CD4-positive, alpha-beta T cell (primary cell): ENCODE measurements around the gene MASP1. TPM values are rescaled to one million over a fixed set of nuclear protein-coding genes. Genes with fewer than 3 reads are reported as not detected.

ENCODE experiments used
- ATAC-seq: fragments of 200-7000 bp; cut with Tn5 transposase; one replicate; pipeline ENCODE4 v1.10.0; 2022; ENCODE audit warnings: mild to moderate bottlenecking; ENCODE audit not compliant: poor library complexity
- CTCF ChIA-PET: fragments of 350-600 bp; sonication (Branson Sonifier 250); formaldehyde crosslinking; loops from one replicate; lab custom pipeline; 2021; ENCODE audit warnings: antibody characterized with exemption, inconsistent platforms; lab: Charles Lee
- POLR2A ChIA-PET: fragments of 350-600 bp; sonication (Branson Sonifier 250); formaldehyde crosslinking; loops from one replicate; lab custom pipeline; 2021; ENCODE audit warnings: antibody characterized with exemption, inconsistent platforms; lab: Charles Lee
- DNase-seq, 14 experiments: peaks; one replicate each; pipeline ENCODE4 v3.0.0-alpha.2; 2013 to 2020; ENCODE audit warnings: mixed read lengths in 2 of 14
- H3K27ac ChIP-seq, 2 donors: one replicate each; pipeline versions ENCODE4 v1.5.1 to v1.7.0; 2013; ENCODE audit warnings: low read length in 2 of 2, low read depth in 1 of 2, mild to moderate bottlenecking in 1 of 2
- H3K27me3 ChIP-seq, 2 experiments: 1 replicate in 1 of 2; 2 replicates in 1 of 2; pipeline versions ENCODE4 v1.6.1 to v1.7.0; 2013; ENCODE audit warnings: low read length in 2 of 2, control low read depth in 1 of 2, mild to moderate bottlenecking in 1 of 2, moderate library complexity in 1 of 2; ENCODE audit not compliant: insufficient read depth in 2 of 2, control insufficient read depth in 1 of 2
- H3K36me3 ChIP-seq: one replicate; pipeline ENCODE4 v1.6.1; 2013; ENCODE audit warnings: low read length, control low read depth; ENCODE audit not compliant: insufficient read depth
- H3K4me1 ChIP-seq: one replicate; pipeline ENCODE4 v1.6.1; 2013; ENCODE audit warnings: low read length, control low read depth; ENCODE audit not compliant: insufficient read depth
- H3K4me3 ChIP-seq: one replicate; pipeline ENCODE4 v1.5.1; 2013; ENCODE audit warnings: mild to moderate bottlenecking, low read length, moderate library complexity
- H3K9me3 ChIP-seq, 2 experiments: 1 replicate in 1 of 2; 2 replicates in 1 of 2; pipeline versions ENCODE4 v1.6.1 to v1.7.0; 2013; ENCODE audit warnings: low read length in 2 of 2, mild to moderate bottlenecking in 2 of 2, control low read depth in 1 of 2, moderate library complexity in 1 of 2; ENCODE audit not compliant: control insufficient read depth in 1 of 2, insufficient read depth in 1 of 2
- H3K27ac Mint-ChIP-seq: one replicate; pipeline ENCODE4 v1.8.0; 2020; ENCODE audit warnings: mixed read lengths
- H3K27me3 Mint-ChIP-seq: one replicate; pipeline ENCODE4 v1.8.0; 2021; ENCODE audit warnings: mixed read lengths
- H3K36me3 Mint-ChIP-seq: one replicate; pipeline ENCODE4 v1.8.0; 2021; ENCODE audit warnings: low read depth, mixed read lengths
- H3K4me1 Mint-ChIP-seq: one replicate; pipeline ENCODE4 v1.8.0; 2021; ENCODE audit warnings: low read depth, mixed read lengths
- H3K4me3 Mint-ChIP-seq: one replicate; pipeline ENCODE4 v1.8.0; 2020; ENCODE audit warnings: mild to moderate bottlenecking, mixed read lengths
- H3K9me3 Mint-ChIP-seq: one replicate; pipeline ENCODE4 v1.8.0; 2020; ENCODE audit warnings: mixed read lengths
- intact Hi-C, 2 experiments: fragments of 100-400 bp; cut with DNase I in 1 of 2; cut with micrococcal nuclease in 1 of 2; formaldehyde crosslinking; loops; one replicate each; pipeline versions ENCODE4 v1.15.1 to v1.9.0; 2023 to 2025; cut with DNase I, micrococcal nuclease
- total RNA-seq, 174 experiments: library from RNA in 2 of 174; stranded (reverse) in 2 of 174; gene quantifications; one replicate each; pipeline ENCODE4 v1.2.3 and lab custom pipeline; 2021 to 2026
- TF ChIP-seq, protein P1 (sequence below): fragments of 200-600 bp; IDR thresholded peaks from one replicate; pipeline ENCODE4 v1.8.0; 2022; ENCODE audit warnings: antibody characterized with exemption, mild to moderate bottlenecking

The MASP1 gene
- total RNA-seq, 2 experiments from 2014 or later: not detected

DNA sequence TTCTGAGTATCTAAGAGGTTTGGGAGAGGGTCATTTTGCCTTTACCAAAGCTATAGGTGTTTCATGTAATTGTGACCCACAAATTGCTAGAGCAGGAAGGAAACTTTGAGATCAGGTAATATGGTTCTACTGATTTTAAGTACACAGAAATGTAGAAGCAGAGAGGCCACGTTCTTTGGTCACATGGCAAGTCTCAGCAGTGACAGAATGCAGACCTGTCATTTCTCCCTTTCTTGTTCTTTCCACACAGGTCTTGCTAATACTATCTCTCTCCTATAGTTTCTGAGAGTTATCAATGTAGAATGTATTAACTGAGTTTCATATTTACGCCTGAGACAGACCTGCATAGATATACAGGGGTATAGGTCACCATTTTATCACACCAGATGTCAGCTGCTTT is 105.2 kb downstream of the MASP1 start:
- TF ChIP-seq, protein P1, sequence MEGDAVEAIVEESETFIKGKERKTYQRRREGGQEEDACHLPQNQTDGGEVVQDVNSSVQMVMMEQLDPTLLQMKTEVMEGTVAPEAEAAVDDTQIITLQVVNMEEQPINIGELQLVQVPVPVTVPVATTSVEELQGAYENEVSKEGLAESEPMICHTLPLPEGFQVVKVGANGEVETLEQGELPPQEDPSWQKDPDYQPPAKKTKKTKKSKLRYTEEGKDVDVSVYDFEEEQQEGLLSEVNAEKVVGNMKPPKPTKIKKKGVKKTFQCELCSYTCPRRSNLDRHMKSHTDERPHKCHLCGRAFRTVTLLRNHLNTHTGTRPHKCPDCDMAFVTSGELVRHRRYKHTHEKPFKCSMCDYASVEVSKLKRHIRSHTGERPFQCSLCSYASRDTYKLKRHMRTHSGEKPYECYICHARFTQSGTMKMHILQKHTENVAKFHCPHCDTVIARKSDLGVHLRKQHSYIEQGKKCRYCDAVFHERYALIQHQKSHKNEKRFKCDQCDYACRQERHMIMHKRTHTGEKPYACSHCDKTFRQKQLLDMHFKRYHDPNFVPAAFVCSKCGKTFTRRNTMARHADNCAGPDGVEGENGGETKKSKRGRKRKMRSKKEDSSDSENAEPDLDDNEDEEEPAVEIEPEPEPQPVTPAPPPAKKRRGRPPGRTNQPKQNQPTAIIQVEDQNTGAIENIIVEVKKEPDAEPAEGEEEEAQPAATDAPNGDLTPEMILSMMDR: no peak
- no peak for DNase-seq
- Histone ChIP-seq H3K27ac (no peak overlapping the region), H3K9me3 (no peaks in the 10 kb centered on the region), H3K4me3 (no peak overlapping the region), H3K36me3 (no peaks in the 10 kb centered on the region), H3K4me1 (no peaks in the 10 kb centered on the region), H3K27me3 (peaks cover 5 to 7% of the 10 kb centered on the region in 2 experiments)
- POLR2A ChIA-PET: no interaction called here
- no peak overlapping the region for H3K27ac Mint-ChIP-seq
- no peaks in the 10 kb centered on the region for H3K4me1 Mint-ChIP-seq
- H3K36me3 Mint-ChIP-seq: no peaks in the 10 kb centered on the region
- peaks cover 5% of the 10 kb centered on the region for H3K9me3 Mint-ChIP-seq
- intact Hi-C loops: no loop called here
- no peak for ATAC-seq
- no peak overlapping the region for H3K4me3 Mint-ChIP-seq
- H3K27me3 Mint-ChIP-seq: peaks cover 34% of the 10 kb centered on the region
- CTCF ChIA-PET: no interaction called here

DNA sequence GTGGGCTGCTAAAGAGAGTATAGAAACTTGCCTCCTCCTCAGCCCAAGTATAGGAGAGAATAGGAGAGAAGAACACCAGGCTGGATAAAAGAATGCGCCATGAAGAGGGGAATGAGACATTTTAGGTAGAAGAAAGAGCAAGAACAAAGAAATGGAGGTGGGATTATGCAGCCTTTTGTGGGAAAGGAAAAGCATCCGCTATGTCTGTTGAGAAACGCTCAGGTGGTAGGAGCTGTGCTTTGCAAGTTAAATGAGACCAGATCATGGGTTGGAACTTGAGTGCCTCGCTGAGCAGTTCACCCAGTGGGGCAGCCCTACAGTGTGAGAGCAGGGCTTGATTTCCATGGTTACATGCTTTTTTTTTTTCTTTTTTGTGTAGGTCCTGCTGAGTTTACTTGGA is 105.8 kb downstream of the MASP1 start:
- ATAC-seq: no peak
- no peak overlapping the region for H3K4me3 Mint-ChIP-seq
- Histone ChIP-seq H3K9me3 (no peaks in the 10 kb centered on the region), H3K27ac (no peak overlapping the region), H3K36me3 (no peaks in the 10 kb centered on the region), H3K27me3 (peaks cover 5 to 7% of the 10 kb centered on the region in 2 experiments), H3K4me1 (no peaks in the 10 kb centered on the region), H3K4me3 (no peak overlapping the region)
- peaks cover 28% of the 10 kb centered on the region for H3K27me3 Mint-ChIP-seq
- no peaks in the 10 kb centered on the region for H3K4me1 Mint-ChIP-seq
- H3K36me3 Mint-ChIP-seq: no peaks in the 10 kb centered on the region
- no peak overlapping the region for H3K27ac Mint-ChIP-seq
- ChIA-PET CTCF (no interaction called here), POLR2A (no interaction called here)
- DNase-seq: no peak
- TF ChIP-seq, protein P1: no peak
- intact Hi-C loops: no loop called here
- H3K9me3 Mint-ChIP-seq: peaks cover 5% of the 10 kb centered on the region

Other genes with a start within 250 kb of the MASP1 start
- gene RPL39L, start 152.2 kb downstream of the MASP1 start, total RNA-seq: 1 to 10 TPM; 1.1 to 1.7 TPM
- gene RTP1, start 94.3 kb downstream of the MASP1 start, total RNA-seq: not detected
- gene RTP4, start 76.6 kb upstream of the MASP1 start, total RNA-seq: 1 to 10 TPM; 1.1 to 1.5 TPM